Kidney glomerular epithelial cell (primary cell): ENCODE data around the gene NGB.
A peak's percentile ranks its signal among the peaks of the same experiment; 100 is the strongest.
"Not testable (repeated sequence)": the region's sequence is repeated elsewhere in the genome, so short reads cannot be mapped to it uniquely, and the experiment has no call there.

Experiments used
- DNase-seq: peaks from one replicate; lab custom pipeline; 2025; lab: John Stamatoyannopoulos, UW

The NGB gene

GRCh38 chr14:77296155-77296554, 25.1 kb upstream of the NGB start:
- peak; percentile 41 for DNase-seq

- DNase-seq = no peak
Observed at GRCh38 chr14:77290705-77291104, 19.7 kb upstream of the NGB start.

DNA sequence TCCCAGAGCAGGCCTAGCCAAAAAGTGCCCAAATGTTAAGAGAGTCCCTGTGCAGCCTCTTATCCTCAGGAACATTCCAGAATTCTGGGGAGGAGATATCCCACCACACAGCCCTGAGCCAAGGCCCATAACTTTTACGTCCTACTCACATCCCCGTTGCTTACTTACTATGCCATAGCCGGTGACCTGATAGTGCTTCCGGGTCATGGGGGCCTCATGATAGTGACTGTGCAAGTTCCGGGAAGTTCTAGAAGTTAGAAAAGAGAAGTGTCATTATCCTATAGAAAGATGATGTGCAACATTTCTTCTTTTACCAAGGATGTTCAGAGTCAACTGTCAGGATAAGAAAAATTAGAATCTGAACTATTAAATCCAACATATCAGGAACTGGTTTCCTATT, 15.6 kb upstream of the NGB start:
- no peak for DNase-seq

- no peak for DNase-seq
Observed at GRCh38 chr14:77284466-77284865, 13.5 kb upstream of the NGB start.

GRCh38 chr14:77284066-77284465, 13.1 kb upstream of the NGB start:
- DNase-seq = no peak

- no peak for DNase-seq
Observed at GRCh38 chr14:77281852-77282410, 10.9 kb upstream of the NGB start.

GRCh38 chr14:77280921-77281320, 9.9 kb upstream of the NGB start:
- not testable (repeated sequence) for DNase-seq

- DNase-seq = no peak
Observed at GRCh38 chr14:77279719-77280118, 8.7 kb upstream of the NGB start.

DNA sequence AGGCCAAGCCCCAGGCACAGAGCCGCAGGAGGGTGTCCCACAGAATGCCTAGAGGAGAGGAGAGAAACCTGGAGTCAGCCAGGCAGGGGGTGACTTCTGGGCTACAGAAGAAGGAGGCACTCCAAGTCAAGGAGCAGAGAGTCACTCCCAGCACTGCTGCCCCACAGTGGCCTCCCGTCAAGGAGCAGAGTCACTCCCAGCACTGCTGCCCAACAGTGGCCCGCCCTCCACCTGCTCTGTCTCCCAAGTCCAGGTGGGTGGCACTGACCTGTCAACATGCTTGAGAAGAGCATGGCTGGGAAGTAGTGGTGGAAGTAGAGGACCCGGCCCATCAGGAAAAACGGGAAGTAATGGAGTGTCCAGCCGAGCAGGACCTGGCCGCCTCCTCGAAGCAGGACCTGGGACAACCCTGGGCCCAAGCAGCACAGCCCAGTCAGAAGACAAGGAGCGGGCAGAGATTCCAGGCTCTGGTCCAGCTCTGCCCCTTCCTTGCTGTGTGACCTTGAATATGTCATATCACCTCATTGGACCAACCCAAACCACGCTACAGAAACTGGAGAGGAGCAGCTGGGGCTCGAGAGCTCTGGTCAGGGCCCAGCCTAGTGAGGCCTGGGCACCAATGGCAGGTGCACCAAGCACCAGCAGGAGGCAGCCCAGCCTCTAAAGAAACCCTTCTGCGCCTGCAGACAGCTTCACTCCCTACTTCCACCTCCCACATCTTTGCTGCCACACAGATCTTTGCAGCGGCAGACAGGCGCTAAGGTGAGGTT, 7.6 kb upstream of the NGB start:
- no peak for DNase-seq

- no peak for DNase-seq
Observed at GRCh38 chr14:77276959-77277358, 6.0 kb upstream of the NGB start.

DNA sequence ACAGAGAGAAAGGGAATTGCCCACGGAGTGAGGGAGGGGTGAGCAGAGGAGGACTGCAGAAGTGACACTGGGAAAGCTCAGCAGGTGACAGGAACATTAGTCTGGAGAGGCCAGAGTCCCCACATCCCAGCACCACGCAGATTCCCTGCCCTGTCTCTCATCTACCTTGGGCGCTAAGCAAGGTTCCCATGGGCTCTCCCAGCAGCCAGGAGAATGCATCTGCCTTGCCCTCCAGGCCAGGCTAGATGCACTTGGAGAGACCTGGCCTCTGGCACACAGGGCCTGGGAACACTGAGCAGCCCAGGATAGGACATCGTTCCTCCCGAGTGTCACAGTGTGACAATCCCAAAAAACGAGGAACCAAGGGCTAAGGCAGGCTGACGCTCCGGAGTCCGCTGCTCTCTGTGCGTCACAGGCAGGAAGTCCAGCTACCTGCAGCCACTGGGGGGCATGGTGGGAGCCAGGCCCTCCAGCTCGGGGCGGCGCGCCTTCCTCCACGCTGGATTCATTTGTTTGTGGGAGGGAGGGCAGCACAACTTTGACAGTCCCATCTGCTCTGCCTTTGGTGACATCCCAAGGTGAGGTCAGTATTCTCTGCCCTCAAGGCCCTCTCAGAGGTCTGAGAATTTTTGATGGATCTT, 5.4 kb upstream of the NGB start:
- DNase-seq = no peak

GRCh38 chr14:77275601-77276017, 4.6 kb upstream of the NGB start:
- no peak for DNase-seq

DNA sequence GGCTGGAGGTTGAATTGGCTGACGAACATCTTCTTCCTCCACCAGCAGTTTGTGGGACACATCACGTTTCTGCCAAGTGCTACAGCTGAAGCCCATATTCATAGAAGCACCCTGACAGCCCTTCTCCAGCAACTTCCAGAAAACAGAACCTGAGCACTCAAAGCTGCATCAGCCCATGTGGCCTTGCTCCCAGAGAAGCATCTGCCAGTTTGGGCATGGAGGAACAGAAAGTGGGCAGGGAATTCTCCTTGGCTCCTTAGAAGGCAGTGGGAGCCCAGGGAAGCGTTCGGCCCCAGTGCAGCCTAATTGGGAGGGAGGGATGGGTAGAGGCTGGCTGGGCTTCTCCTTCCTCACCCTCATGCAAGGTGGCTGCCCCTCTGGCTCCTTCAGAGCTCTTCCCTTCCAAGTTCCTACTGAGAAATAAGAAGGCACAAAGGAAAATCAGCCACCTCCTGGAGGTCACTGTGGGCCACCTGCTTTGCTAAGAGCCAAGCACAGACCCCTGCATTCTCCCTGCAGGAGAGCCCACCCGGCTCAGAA, 4.1 kb upstream of the NGB start:
- no peak for DNase-seq

DNA sequence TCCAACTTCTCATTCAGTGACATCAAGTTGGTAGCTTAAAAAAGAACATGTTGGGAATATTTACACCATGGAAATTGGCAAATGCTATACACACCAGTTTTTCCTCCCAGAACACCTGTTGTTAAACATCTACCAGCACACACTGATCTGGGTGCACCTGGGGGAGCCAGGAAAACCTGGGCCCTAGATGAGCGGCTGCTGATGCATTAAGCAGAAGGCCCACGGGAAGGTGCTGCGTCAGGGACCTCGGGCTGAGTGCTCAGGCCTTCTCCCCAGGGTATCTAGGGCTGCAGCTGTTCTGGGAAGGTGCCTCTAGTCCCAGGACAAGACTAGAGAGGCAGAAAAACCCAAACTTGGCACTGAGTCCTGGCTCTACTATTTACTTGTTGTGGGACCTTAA, 2.8 kb upstream of the NGB start:
- DNase-seq = no peak

DNA sequence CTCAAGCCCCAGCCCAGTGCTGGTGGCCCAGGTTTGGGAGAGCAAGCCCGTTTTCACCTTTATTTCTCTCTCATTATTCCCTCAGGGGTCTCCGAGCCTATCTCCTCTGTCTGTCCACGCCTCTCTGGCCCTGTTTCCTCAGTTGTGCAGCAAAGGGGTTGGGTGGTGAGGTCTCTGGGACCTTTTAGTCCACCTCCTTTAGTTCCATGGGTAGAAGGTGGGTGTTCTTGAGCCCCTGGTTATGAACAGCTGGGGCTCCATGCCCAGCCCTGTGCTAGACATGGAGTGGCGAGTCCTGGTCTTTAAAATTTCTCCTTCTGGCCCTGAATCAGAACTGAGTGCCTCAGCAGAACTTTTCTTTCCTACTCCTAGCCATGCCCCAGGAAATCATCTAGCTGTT, 1.3 kb upstream of the NGB start:
- DNase-seq = no peak

DNA sequence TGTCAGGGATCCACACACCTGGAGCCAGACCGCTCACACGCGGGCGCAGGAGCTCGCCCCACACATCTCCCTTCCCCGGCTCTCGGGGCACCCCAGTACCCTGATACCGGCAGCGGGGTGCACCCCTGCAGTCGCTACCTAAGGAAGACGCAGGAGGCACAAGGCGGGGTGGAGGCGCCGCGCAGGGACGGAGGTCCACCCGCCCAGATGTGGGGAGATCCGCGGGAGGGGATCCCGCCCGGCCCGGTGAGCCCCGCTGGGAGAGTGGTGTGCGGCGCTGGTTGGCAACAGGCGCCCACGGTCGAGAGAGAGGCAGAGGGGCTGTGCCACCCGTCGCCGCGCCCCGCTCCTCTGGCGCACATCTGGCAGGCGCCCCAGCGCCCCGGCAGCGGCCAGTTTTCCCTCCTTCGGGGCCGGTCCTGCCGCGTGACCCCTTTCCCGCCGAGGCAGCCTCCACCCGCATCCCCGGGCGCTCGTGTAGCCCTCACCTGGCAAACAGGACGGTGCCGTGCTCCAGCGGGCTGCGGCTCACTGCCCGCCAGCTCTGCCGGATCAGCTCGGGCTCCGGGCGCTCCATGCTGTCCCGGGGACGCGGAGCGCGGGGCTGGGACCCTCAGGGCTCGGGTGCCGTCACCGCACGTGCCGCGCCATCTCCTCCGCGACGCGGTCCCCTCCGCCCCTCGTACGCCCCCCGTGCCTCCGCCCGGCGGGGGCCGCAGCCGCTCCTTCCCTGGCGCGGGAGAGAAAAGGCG, 469 bp downstream of the NGB start:
- DNase-seq = no peak

DNA sequence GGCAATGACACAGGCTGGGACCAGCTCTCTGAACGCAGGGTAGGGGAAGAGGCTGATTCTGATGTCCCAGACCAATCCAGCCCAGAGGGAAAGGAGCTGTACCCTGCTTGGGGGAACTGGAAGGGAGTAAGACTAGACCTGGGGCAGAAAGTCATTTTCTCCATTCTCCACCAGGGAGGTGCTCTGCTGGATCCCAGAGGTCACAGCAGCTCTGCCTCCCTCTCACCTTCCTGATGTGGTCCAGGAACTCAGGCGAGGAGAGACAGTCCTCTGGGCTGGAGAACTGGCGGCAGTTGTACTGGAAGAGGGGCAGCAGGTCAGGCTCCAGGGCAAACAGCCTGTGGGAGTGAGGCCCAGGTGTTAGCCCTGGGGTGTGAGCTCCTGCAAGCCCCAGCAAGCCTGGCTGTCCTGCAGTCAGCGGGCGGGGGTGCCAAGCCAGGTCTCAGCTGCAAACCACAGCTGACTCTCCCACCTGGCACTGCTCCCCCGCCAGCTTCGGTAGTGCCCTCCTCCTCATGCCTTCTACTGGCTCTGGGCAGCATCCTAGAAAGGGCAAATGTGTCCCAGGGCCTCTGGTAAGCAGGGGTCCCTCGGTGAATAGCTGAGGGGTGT, 1.9 kb downstream of the NGB start:
- no peak for DNase-seq

DNA sequence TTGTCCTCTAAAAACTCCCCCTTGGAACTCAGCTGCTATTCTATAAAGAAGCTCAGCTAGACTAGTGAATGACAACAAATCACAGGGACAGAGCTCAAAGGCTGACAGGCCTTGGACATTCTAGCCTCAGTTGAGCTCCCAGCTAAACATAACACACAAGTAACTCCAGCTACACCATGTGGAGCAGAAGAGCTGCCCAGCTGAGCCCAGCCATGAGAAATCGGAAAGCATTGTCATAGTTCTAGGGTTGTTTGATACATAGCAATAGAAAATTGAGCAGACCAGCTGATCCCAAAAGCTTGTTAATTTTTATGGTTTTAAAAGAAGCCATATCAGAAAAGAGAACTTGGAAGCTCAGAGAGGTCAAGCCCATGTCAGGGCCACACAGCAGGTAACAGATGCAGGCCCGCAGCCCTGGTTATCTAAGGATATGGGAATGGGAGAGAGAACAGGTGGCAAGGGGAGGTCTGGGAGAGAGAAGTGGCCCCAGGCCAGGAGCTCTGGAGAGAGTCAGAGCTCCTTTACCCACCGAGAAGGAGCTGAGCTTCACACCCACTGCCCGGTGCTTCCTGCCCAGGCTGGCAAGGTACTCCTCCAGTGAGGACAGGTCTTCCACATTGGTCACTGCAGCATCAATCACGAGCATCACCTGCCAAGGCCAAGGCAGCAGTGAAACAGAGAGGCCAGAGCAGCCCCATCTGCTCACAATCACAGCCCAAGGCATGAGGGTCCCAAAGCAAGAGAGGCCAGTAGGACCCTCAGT, 2.9 kb downstream of the NGB start:
- no peak for DNase-seq

DNA sequence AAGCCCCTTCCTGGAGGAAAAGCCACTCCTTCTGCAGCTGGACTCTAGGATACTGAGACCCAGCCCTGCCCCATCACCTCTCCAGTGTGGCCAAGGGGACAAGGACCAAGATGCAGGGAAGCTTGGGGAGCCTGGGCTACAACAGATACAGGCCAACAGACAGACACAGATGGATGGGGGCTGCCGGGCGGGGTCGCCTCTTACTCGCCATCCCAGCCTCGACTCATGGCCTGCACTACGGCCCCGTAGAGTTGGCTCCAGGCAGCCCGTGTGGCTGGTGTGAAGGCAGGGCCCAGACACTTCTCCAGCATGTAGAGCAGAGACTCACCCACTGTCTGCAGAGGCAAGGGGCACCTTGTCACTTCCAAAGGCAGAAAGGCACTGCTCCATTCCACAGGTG, 4.7 kb downstream of the NGB start:
- no peak for DNase-seq

DNA sequence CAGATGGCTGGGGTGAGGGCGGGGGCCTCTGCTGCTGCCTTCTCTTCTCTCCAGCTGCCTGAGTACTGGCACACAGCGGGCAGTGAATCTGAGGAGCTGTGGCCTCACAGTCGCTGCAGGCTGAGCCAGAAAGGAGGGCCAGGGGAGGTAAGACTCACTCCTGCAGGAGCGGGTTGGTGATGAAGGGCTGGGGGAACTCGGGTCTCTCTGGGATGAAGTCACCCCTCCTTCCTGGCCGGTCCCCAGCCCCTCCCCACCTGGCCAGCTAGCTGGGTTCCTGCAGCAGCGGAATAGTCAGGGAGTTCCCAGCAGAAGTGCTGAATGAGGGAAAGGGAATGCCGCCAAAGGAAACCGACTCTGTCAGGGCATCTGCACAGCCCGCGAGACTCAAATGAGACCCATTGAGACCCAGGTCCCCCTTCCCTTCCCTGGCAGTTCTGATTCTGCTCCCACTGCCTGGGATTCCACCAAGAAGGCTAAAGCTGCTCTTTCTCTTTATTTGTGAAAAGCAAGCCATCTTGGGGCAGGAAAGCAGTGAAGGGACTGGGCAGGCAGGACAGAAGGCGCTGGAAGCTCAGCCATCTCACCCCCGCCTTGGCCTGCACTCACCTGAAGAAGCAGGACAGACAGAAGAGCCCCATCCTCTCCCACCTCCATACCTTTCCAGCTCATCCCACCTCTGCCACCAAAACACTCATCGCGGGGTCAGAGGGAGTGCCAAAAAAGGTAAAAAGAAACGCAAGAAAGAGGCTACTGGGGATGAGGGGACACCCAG, 5.3 kb downstream of the NGB start:
- no peak for DNase-seq

DNA sequence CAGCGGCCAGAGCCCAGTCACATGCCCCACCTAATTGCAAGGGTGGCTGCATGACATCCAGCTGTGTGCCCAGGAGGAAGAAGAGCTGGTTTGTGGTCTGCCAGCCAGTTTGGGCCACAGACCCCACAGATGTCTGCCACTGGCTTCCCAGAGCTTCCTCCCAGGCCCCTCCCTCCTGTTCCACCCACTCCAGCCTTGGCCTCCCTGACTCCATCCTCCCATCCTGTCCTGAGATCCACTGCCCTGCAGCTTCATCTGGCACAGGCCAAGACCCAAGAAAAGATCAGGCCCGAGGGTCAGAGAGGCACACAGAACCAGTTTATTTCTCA, 5.9 kb downstream of the NGB start:
- no peak for DNase-seq
